Thymus (tissue), 11 donors: ENCODE data around the gene ZWINT. TPM values are rescaled to one million over a fixed set of nuclear protein-coding genes. Genes with fewer than 3 reads are reported as not detected.

ENCODE experiments used
- DNase-seq, 9 donors: peaks; one replicate each; pipeline ENCODE4 v3.0.0-alpha.2; 2013; ENCODE audit warnings: low spot score in 9 of 9, low read depth in 6 of 9, missing footprints in 1 of 9
- H3K27ac ChIP-seq, 2 donors: one replicate each; pipeline ENCODE4 v1.5.1; 2013; ENCODE audit warnings: control low read depth in 1 of 2, low read depth in 1 of 2, low read length in 1 of 2, mild to moderate bottlenecking in 1 of 2, moderate library complexity in 1 of 2
- H3K27me3 ChIP-seq, 2 donors: one replicate each; pipeline ENCODE4 v1.5.1; 2013; ENCODE audit warnings: low read length in 1 of 2; ENCODE audit not compliant: control insufficient read depth in 2 of 2, insufficient read depth in 1 of 2
- H3K36me3 ChIP-seq, 2 donors: one replicate each; pipeline ENCODE4 v1.5.1; 2013; ENCODE audit warnings: low read length in 1 of 2, mild to moderate bottlenecking in 1 of 2, moderate library complexity in 1 of 2; ENCODE audit not compliant: control insufficient read depth in 2 of 2, insufficient read depth in 2 of 2
- H3K4me1 ChIP-seq, 2 donors: one replicate each; pipeline ENCODE4 v1.5.1; 2013; ENCODE audit warnings: low read length in 2 of 2; ENCODE audit not compliant: control insufficient read depth in 2 of 2, insufficient read depth in 2 of 2
- H3K4me3 ChIP-seq, 2 donors: one replicate each; pipeline ENCODE4 v1.5.1; 2013; ENCODE audit warnings: low read length in 2 of 2, control low read depth in 1 of 2, mild to moderate bottlenecking in 1 of 2
- H3K9me3 ChIP-seq, 2 donors: one replicate each; pipeline ENCODE4 v1.5.1; 2013; ENCODE audit warnings: low read length in 1 of 2, mild to moderate bottlenecking in 1 of 2; ENCODE audit not compliant: control insufficient read depth in 2 of 2, insufficient read depth in 1 of 2
- WGBS: extraction: QIAGEN DNeasy Blood & Tissue Kit; methylation state at CpG from one replicate; pipeline ENCODE4 v1.1.7; 2013; 5-methylcytosine and 5-hydroxymethylcytosine counted together
- polyA plus RNA-seq: library from polyadenylated mRNA; stranded (reverse); fragments of 200-250 nt; gene quantifications from one replicate; pipeline ENCODE4 v1.2.3, GENCODE V29; 2013
- total RNA-seq: library from RNA; stranded (reverse); fragments of 120-200 nt; gene quantifications from one replicate; pipeline ENCODE4 v1.2.4, GENCODE V29; 2013
- donor health status: healthy.

Gene ZWINT
- total and polyA plus RNA-seq, 2 donors, result 7.8 to 72.5 TPM

DNA sequence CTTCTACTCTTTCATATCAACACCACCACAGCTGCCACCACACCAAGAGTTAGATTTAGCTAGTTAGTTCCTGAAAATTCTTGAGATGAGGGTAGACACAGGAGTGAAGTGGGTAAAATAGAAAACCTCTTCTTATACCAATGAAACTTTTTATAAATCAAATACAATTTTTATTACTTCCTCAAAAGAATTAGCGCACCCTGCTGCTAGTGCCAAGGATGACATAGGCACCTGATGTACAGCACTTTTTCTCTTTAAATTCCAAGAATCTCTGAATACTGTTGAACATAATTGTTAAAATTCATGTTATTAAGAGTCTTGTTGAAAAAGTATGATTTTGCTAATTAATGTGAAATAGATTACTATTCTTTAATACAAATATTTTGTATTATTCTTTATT lies 11.4 kb downstream of the ZWINT start:
- Histone ChIP-seq H3K4me1 (no peaks in the 10 kb centered on the region), H3K9me3 (no peaks in the 10 kb centered on the region), H3K27me3 (no peaks in the 10 kb centered on the region), H3K36me3 (no peaks in the 10 kb centered on the region), H3K27ac (no peak overlapping the region), H3K4me3 (no peak overlapping the region)
- WGBS, result 81% methylated on average over 1 of the region's 1 CpG
- no peak for DNase-seq

DNA sequence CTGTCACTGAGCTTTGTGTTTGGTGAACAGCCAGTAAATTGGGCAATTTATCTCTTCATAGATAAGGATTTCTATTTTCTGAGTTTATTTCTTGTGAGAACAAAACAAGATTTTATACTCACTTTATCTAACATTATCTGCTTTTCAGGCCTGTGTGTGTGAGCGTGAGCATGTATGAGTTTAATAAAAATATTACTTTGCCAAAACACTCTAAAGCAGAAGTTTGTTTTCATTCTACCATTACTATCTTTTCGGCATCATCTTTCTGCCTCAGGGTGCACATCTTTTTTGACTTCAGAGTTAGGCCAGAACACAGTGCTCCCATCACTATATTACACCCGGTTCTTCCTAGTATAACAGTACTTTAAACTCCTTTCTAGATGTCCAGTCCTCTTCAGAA lies 13.0 kb downstream of the ZWINT start:
- H3K27ac ChIP-seq, result no peak overlapping the region
- no peaks in the 10 kb centered on the region for H3K4me1 ChIP-seq
- H3K4me3 ChIP-seq, result no peak overlapping the region
- H3K27me3 ChIP-seq, result no peaks in the 10 kb centered on the region
- WGBS, result 94% methylated on average over 3 of the region's 3 CpGs
- no peaks in the 10 kb centered on the region for H3K9me3 ChIP-seq
- H3K36me3 ChIP-seq, result no peaks in the 10 kb centered on the region
- DNase-seq, result no peak

- H3K27ac ChIP-seq, result no peak overlapping the region
- DNase-seq, result no peak
- H3K27me3 ChIP-seq, result no peaks in the 10 kb centered on the region
- no peaks in the 10 kb centered on the region for H3K36me3 ChIP-seq
- no peaks in the 10 kb centered on the region for H3K9me3 ChIP-seq
- no peaks in the 10 kb centered on the region for H3K4me1 ChIP-seq
- no peak overlapping the region for H3K4me3 ChIP-seq
Measured at GRCh38 chr10:56346845-56347415, 14.1 kb downstream of the ZWINT start.

DNA sequence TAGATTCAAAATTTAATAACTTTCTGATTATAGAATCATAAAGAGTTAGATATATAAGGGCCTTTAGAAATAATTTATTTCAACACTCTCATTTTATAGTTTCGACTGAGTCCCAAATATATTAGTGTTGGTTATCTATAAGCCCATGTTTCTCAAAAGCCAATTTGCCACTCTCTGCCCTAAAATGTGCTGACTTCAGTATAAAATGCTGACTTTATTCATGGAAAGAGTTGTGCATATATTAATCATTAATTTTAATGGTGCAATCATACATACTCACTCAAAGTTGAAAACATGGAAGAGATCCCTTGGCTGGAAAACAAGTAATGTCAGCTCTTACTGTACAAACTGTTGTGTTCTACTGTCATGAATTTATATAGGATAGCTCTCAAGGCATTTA lies 19.4 kb downstream of the ZWINT start:
- Histone ChIP-seq H3K36me3 (no peaks in the 10 kb centered on the region), H3K4me3 (no peak overlapping the region), H3K9me3 (peaks cover 0 to 3% of the 10 kb centered on the region in 2 donors), H3K27ac (no peak overlapping the region), H3K27me3 (no peaks in the 10 kb centered on the region), H3K4me1 (no peaks in the 10 kb centered on the region)
- no peak for DNase-seq
- 100% methylated on average over 1 of the region's 1 CpG for WGBS

GRCh38 chr10:56329961-56330360 lies 31.1 kb downstream of the ZWINT start:
- H3K27ac ChIP-seq, result no peak overlapping the region
- H3K36me3 ChIP-seq, result no peaks in the 10 kb centered on the region
- H3K4me1 ChIP-seq, result no peaks in the 10 kb centered on the region
- H3K27me3 ChIP-seq, result no peaks in the 10 kb centered on the region
- H3K4me3 ChIP-seq, result no peak overlapping the region
- 94% methylated on average over 2 of the region's 2 CpGs for WGBS
- DNase-seq, result no peak
- H3K9me3 ChIP-seq, result no peaks in the 10 kb centered on the region

GRCh38 chr10:56327118-56327517 lies 33.9 kb downstream of the ZWINT start:
- Histone ChIP-seq H3K27ac (no peak overlapping the region), H3K9me3 (no peaks in the 10 kb centered on the region), H3K4me1 (no peaks in the 10 kb centered on the region), H3K27me3 (no peaks in the 10 kb centered on the region), H3K4me3 (no peak overlapping the region), H3K36me3 (no peaks in the 10 kb centered on the region)
- DNase-seq, result no peak
- WGBS, result 83% methylated on average over 3 of the region's 3 CpGs

DNA sequence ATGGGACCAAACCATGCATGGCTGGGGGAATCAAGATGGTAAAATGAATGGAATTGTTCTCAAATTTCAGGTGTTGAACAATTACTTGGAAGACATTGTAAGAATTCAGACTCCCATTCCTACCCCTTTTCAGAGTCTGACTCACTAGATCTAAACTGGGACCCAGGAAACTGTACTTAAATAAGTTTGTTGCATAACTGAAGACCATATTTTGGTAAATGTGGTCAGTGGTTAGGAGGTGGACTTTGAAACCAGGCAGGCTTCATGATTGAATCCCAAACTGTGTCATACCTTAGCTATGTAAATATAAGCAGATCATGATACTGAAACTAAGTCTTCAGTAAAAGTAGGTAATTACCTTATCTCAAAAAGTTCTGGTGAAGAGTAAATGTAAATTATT lies 41.7 kb downstream of the ZWINT start:
- H3K9me3 ChIP-seq, result peaks cover 0 to 10% of the 10 kb centered on the region in 2 donors
- no peaks in the 10 kb centered on the region for H3K36me3 ChIP-seq
- no peaks in the 10 kb centered on the region for H3K27me3 ChIP-seq
- H3K4me1 ChIP-seq, result no peaks in the 10 kb centered on the region
- no peak overlapping the region for H3K4me3 ChIP-seq
- DNase-seq, result no peak
- H3K27ac ChIP-seq, result no peak overlapping the region

- Histone ChIP-seq H3K36me3 (no peaks in the 10 kb centered on the region), H3K27ac (no peak overlapping the region), H3K4me1 (no peaks in the 10 kb centered on the region), H3K4me3 (no peak overlapping the region), H3K9me3 (peaks cover 0 to 10% of the 10 kb centered on the region in 2 donors), H3K27me3 (no peaks in the 10 kb centered on the region)
- WGBS, result 65% methylated on average over 2 of the region's 2 CpGs
- no peak for DNase-seq
Measured at GRCh38 chr10:56318816-56319215, 42.2 kb downstream of the ZWINT start.

- no peak overlapping the region for H3K4me3 ChIP-seq
- DNase-seq, result no peak
- WGBS, result 90% methylated on average over 3 of the region's 3 CpGs
Measured at GRCh38 chr10:56317603-56318002, 43.5 kb downstream of the ZWINT start.

GRCh38 chr10:56316603-56317002 lies 44.5 kb downstream of the ZWINT start:
- Histone ChIP-seq H3K36me3 (no peaks in the 10 kb centered on the region), H3K27me3 (no peaks in the 10 kb centered on the region), H3K4me1 (no peaks in the 10 kb centered on the region), H3K27ac (no peak overlapping the region), H3K9me3 (peaks cover 0 to 10% of the 10 kb centered on the region in 2 donors), H3K4me3 (no peak overlapping the region)
- no peak for DNase-seq

More at GRCh38 chr10:56317603-56318002, 43.5 kb downstream of the ZWINT start:
- H3K27me3 ChIP-seq, result no peaks in the 10 kb centered on the region
- H3K4me1 ChIP-seq, result no peaks in the 10 kb centered on the region
- H3K9me3 ChIP-seq, result peaks cover 0 to 10% of the 10 kb centered on the region in 2 donors
- no peaks in the 10 kb centered on the region for H3K36me3 ChIP-seq
- no peak overlapping the region for H3K27ac ChIP-seq
